Panc1 (cell line): ENCODE measurements around the gene ROCK2. TPM values are rescaled to one million over a fixed set of nuclear protein-coding genes. Genes with fewer than 3 reads are reported as not detected.

ENCODE experiments used
- ATAC-seq: fragments of 200-7000 bp; cut with Tn5 transposase; 2 replicates; pipeline ENCODE4 v1.9.1; 2020; ENCODE audit warnings: mild to moderate bottlenecking, moderate library complexity
- BruUV-seq: library from RNA; stranded (reverse); fragments of 400-500 nt; replicated peaks from 2 replicates; lab custom pipeline; 2021; lab: Mats Ljungman, UMichigan
- CTCF ChIA-PET: fragments of 300-600 bp; sonication (Branson Sonifier 250); formaldehyde crosslinking; loops from one replicate; lab custom pipeline; 2022; ENCODE audit warnings: antibody characterized with exemption; lab: Charles Lee
- POLR2A ChIA-PET: fragments of 300-600 bp; sonication (Branson Sonifier 250); formaldehyde crosslinking; loops from one replicate; lab custom pipeline; 2022; ENCODE audit warnings: antibody characterized with exemption; lab: Charles Lee
- DNase-seq: peaks from one replicate; pipeline ENCODE4 v3.0.0-alpha.2; 2010; ENCODE audit warnings: low read depth, low spot score
- H3K27ac ChIP-seq: 2 replicates; pipeline ENCODE4 v1.5.1; 2011; ENCODE audit warnings: mild to moderate bottlenecking, low read length, inconsistent platforms
- H3K27me3 ChIP-seq: fragments of 200-500 bp; sonication (Bioruptor generic); 2 replicates; pipeline ENCODE4 v1.6.0; 2014; ENCODE audit warnings: low read length, inconsistent platforms; ENCODE audit not compliant: control insufficient read depth, insufficient read depth
- H3K36me3 ChIP-seq: fragments of 200-500 bp; sonication (Bioruptor generic); 2 replicates; pipeline ENCODE4 v1.5.1; 2014; ENCODE audit warnings: inconsistent platforms, mild to moderate bottlenecking, low read length, moderate library complexity; ENCODE audit not compliant: control insufficient read depth, insufficient read depth
- H3K4me1 ChIP-seq: 2 replicates; pipeline ENCODE4 v1.5.1; 2011; ENCODE audit warnings: inconsistent platforms, mild to moderate bottlenecking, low read length, moderate library complexity; ENCODE audit not compliant: control insufficient read depth, insufficient read depth
- H3K4me3 ChIP-seq, 2 experiments: 2 replicates each; pipeline ENCODE4 v1.5.1; 2011 to 2012; ENCODE audit warnings: low read depth in 2 of 2, low read length in 2 of 2, mild to moderate bottlenecking in 2 of 2, inconsistent platforms in 1 of 2, moderate library complexity in 1 of 2
- H3K9me3 ChIP-seq: fragments of 200-500 bp; sonication (Bioruptor generic); 2 replicates; pipeline ENCODE4 v1.5.1; 2014; ENCODE audit warnings: low read depth, mild to moderate bottlenecking, inconsistent platforms, low read length, moderate library complexity; ENCODE audit not compliant: control insufficient read depth, insufficient read depth
- POLR2AphosphoS5 ChIP-seq: IDR thresholded peaks from 2 replicates; pipeline ENCODE4 v1.6.1; 2012; ENCODE audit warnings: mild to moderate bottlenecking, low read depth, low read length, moderate library complexity
- SIN3A ChIP-seq: IDR thresholded peaks from 2 replicates; pipeline ENCODE4 v1.6.1; 2012; ENCODE audit warnings: low read depth, mild to moderate bottlenecking, low read length, moderate library complexity, borderline replicate concordance; ENCODE audit not compliant: insufficient read depth
- TCF7L2 ChIP-seq: IDR thresholded peaks from 2 replicates; pipeline ENCODE4 v1.6.1; 2011; ENCODE audit warnings: mild to moderate bottlenecking, low read depth, low read length, inconsistent platforms
- in situ Hi-C: cut with HindIII; loops from 2 replicates; pipeline ENCODE4 v1.10.0; 2016; ENCODE audit warnings: low sequenced_read_pairs, low pct_unique_long_range_greater_than_20kb
- intact Hi-C: fragments of 100-400 bp; cut with micrococcal nuclease; formaldehyde crosslinking; loops from one replicate; pipeline ENCODE4 v1.10.0; 2022; ENCODE audit not compliant: unreplicated experiment
- total RNA-seq: library from RNA; stranded (reverse); gene quantifications from one replicate; pipeline ENCODE4 v1.2.1, GENCODE V29; 2021; ENCODE audit not compliant: unreplicated experiment
- TF ChIP-seq, protein P1 (sequence below): fragments of 450-650 bp; IDR thresholded peaks from 2 replicates; pipeline ENCODE4 v1.5.1; 2017; ENCODE audit warnings: mild to moderate bottlenecking
- TF ChIP-seq, protein P2 (sequence below), 2 experiments: IDR thresholded peaks; 2 replicates each; pipeline ENCODE4 v1.6.1; 2011 to 2012; ENCODE audit warnings: low read depth in 2 of 2, control low read depth in 1 of 2, low read length in 1 of 2, mild to moderate bottlenecking in 1 of 2, moderate library complexity in 1 of 2; ENCODE audit not compliant: insufficient read depth in 1 of 2

ROCK2 gene
- total RNA-seq, 1 experiment from 2014 or later: 47.9 TPM

DNA sequence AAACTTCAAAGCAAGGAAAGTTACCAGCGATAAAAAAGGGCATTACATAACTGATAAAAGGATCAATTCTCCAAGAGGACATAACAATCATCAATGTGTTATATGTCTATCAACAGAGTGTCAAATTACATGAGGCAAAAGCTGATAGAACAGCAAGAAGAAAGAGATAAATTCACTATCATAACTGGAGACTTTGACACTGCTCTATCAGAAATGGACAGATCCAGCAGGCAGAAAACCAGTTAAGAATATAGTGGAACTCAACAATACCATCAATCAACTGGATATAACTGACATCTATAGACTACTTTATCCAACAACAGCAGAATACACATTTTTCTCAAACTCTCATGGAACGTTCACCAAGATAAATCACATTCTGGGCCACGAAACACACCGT is 65.0 kb downstream of the ROCK2 start:
- Histone ChIP-seq H3K27me3 (no peaks in the 10 kb centered on the region), H3K4me3 (no peak overlapping the region), H3K36me3 (no peaks in the 10 kb centered on the region), H3K4me1 (no peaks in the 10 kb centered on the region), H3K27ac (no peak overlapping the region), H3K9me3 (no peaks in the 10 kb centered on the region)
- ChIA-PET POLR2A (no interaction called here), CTCF (no interaction called here)
- BruUV-seq: no TSS peak
- no peak for DNase-seq
- in situ Hi-C loops: no loop called here
- ATAC-seq: no peak
- intact Hi-C loops: no loop called here
- TF ChIP-seq, protein P1, sequence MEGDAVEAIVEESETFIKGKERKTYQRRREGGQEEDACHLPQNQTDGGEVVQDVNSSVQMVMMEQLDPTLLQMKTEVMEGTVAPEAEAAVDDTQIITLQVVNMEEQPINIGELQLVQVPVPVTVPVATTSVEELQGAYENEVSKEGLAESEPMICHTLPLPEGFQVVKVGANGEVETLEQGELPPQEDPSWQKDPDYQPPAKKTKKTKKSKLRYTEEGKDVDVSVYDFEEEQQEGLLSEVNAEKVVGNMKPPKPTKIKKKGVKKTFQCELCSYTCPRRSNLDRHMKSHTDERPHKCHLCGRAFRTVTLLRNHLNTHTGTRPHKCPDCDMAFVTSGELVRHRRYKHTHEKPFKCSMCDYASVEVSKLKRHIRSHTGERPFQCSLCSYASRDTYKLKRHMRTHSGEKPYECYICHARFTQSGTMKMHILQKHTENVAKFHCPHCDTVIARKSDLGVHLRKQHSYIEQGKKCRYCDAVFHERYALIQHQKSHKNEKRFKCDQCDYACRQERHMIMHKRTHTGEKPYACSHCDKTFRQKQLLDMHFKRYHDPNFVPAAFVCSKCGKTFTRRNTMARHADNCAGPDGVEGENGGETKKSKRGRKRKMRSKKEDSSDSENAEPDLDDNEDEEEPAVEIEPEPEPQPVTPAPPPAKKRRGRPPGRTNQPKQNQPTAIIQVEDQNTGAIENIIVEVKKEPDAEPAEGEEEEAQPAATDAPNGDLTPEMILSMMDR: no peak
- TF ChIP-seq SIN3A (no peak), POLR2AphosphoS5 (no peak), TCF7L2 (no peak)
- TF ChIP-seq, protein P2, sequence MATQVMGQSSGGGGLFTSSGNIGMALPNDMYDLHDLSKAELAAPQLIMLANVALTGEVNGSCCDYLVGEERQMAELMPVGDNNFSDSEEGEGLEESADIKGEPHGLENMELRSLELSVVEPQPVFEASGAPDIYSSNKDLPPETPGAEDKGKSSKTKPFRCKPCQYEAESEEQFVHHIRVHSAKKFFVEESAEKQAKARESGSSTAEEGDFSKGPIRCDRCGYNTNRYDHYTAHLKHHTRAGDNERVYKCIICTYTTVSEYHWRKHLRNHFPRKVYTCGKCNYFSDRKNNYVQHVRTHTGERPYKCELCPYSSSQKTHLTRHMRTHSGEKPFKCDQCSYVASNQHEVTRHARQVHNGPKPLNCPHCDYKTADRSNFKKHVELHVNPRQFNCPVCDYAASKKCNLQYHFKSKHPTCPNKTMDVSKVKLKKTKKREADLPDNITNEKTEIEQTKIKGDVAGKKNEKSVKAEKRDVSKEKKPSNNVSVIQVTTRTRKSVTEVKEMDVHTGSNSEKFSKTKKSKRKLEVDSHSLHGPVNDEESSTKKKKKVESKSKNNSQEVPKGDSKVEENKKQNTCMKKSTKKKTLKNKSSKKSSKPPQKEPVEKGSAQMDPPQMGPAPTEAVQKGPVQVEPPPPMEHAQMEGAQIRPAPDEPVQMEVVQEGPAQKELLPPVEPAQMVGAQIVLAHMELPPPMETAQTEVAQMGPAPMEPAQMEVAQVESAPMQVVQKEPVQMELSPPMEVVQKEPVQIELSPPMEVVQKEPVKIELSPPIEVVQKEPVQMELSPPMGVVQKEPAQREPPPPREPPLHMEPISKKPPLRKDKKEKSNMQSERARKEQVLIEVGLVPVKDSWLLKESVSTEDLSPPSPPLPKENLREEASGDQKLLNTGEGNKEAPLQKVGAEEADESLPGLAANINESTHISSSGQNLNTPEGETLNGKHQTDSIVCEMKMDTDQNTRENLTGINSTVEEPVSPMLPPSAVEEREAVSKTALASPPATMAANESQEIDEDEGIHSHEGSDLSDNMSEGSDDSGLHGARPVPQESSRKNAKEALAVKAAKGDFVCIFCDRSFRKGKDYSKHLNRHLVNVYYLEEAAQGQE (IDR thresholded peaks at IDR 0.05; ENCODE audit: insufficient read depth in 1 of 2, low read depth in 2 of 2, low read length in 1 of 2): no peak

DNA sequence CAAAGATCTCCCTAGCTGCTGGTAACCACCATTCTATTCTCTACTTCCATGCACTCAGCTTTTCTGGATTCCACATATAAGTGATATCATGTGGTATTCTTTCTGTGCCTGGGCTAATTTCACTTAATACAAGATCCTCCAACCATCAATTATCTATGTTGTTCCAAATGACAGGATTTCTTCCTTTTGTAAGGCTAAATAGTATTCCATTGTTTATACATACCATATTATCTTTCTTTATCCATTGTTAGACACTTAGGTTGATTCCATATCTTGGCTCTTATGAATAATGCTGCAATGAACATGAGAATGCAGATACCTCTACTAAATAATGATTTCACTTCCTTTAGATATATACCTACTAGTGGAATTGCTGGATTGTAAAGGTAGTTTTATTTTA is 66.2 kb downstream of the ROCK2 start:
- H3K27ac ChIP-seq: no peak overlapping the region
- intact Hi-C loops: no loop called here
- no peaks in the 10 kb centered on the region for H3K9me3 ChIP-seq
- ATAC-seq (no peak), DNase-seq (no peak)
- ChIA-PET POLR2A (no interaction called here), CTCF (no interaction called here)
- no peaks in the 10 kb centered on the region for H3K4me1 ChIP-seq
- in situ Hi-C loops: no loop called here
- no peak overlapping the region for H3K4me3 ChIP-seq
- no peaks in the 10 kb centered on the region for H3K36me3 ChIP-seq
- H3K27me3 ChIP-seq: no peaks in the 10 kb centered on the region
- TF ChIP-seq SIN3A (no peak), TCF7L2 (no peak), POLR2AphosphoS5 (no peak)
- TF ChIP-seq, protein P1: no peak
- TF ChIP-seq, protein P2 (IDR thresholded peaks at IDR 0.05; ENCODE audit: insufficient read depth in 1 of 2, low read depth in 2 of 2, low read length in 1 of 2): no peak
- no TSS peak for BruUV-seq
